ENCODE data around the gene CFAP54. TPM values are rescaled to one million over a fixed set of nuclear protein-coding genes. Genes with fewer than 3 reads are reported as not detected.

CFAP54 gene
- polyA plus RNA-seq, 3 donors = not detected

- H2AFZ ChIP-seq (ENCODE audit: insufficient read depth, low read depth, low read length, poor library complexity, severe bottlenecking) = peak overlapping the region; percentile 8
- no peak overlapping the region for H3K4me3 ChIP-seq (replicated peaks in 1 of 3; ENCODE audit: low read depth in 2 of 3, low read length in 3 of 3)
- H3K9ac ChIP-seq (ENCODE audit: insufficient read depth, low read length, poor library complexity, severe bottlenecking) = no peak overlapping the region
- no peaks in the 10 kb centered on the region for H3K79me2 ChIP-seq (ENCODE audit: insufficient read depth, low read length)
- H3K27ac Mint-ChIP-seq = no peak overlapping the region
- H3K27ac ChIP-seq (ENCODE audit: low read depth in 1 of 2, low read length in 2 of 2) = no peak overlapping the region
- no peak for DNase-seq
- H3K36me3 Mint-ChIP-seq = no peaks in the 10 kb centered on the region
- H3K27me3 Mint-ChIP-seq (ENCODE audit: low read depth in 3 of 3) = peaks cover 0 to 2% (median 0%) of the 10 kb centered on the region in 3 donors
- no peaks in the 10 kb centered on the region for H3K36me3 ChIP-seq (replicated peaks in 1 of 2; ENCODE audit: control insufficient read depth in 1 of 2, insufficient read depth in 2 of 2, low read length in 2 of 2)
- intact Hi-C loops (cut with micrococcal nuclease) = no loop called here
- H3K4me1 Mint-ChIP-seq = no peaks in the 10 kb centered on the region
- peaks cover 0 to 7% (median 0%) of the 10 kb centered on the region in 7 donors for H3K9me3 Mint-ChIP-seq
- no peaks in the 10 kb centered on the region for H4K20me1 ChIP-seq (ENCODE audit: insufficient read depth, low read length)
- H3K4me3 Mint-ChIP-seq = no peak overlapping the region
- no peaks in the 10 kb centered on the region for H3K27me3 ChIP-seq (ENCODE audit: control insufficient read depth in 2 of 2, insufficient read depth in 2 of 2, low read length in 2 of 2)
- TF ChIP-seq CTCF (IDR thresholded peaks at IDR 0.05) = no peak
- WGBS (ENCODE audit: insufficient coverage) = 100% methylated on average over 1 of the region's 3 CpGs
- H3K4me2 ChIP-seq (replicated peaks; ENCODE audit: extremely low read depth, low read length, poor library complexity, severe bottlenecking) = no peak overlapping the region
- no peaks in the 10 kb centered on the region for H3K4me1 ChIP-seq (ENCODE audit: control insufficient read depth in 1 of 2, insufficient read depth in 2 of 2, low read length in 2 of 2)
- H3K9me3 ChIP-seq (replicated peaks in 1 of 2; ENCODE audit: control insufficient read depth in 1 of 2, insufficient read depth in 1 of 2, low read length in 2 of 2) = no peaks in the 10 kb centered on the region
These were observed 22.2 kb upstream of the CFAP54 start for GRCh38 chr12:96466939-96467751.

GRCh38 chr12:96471368-96472050, 17.9 kb upstream of the CFAP54 start:
- DNase-seq = no peak
- H3K9me3 ChIP-seq (replicated peaks in 1 of 2; ENCODE audit: control insufficient read depth in 1 of 2, insufficient read depth in 1 of 2, low read length in 2 of 2) = no peaks in the 10 kb centered on the region
- no peaks in the 10 kb centered on the region for H3K27me3 Mint-ChIP-seq (ENCODE audit: low read depth in 3 of 3)
- no peaks in the 10 kb centered on the region for H3K4me1 ChIP-seq (ENCODE audit: control insufficient read depth in 1 of 2, insufficient read depth in 2 of 2, low read length in 2 of 2)
- H3K4me3 ChIP-seq (replicated peaks in 1 of 3; ENCODE audit: low read depth in 2 of 3, low read length in 3 of 3) = no peak overlapping the region
- no peaks in the 10 kb centered on the region for H3K79me2 ChIP-seq (ENCODE audit: insufficient read depth, low read length)
- no peaks in the 10 kb centered on the region for H3K4me1 Mint-ChIP-seq
- no peak overlapping the region for H2AFZ ChIP-seq (ENCODE audit: insufficient read depth, low read depth, low read length, poor library complexity, severe bottlenecking)
- no peak overlapping the region for H3K4me2 ChIP-seq (replicated peaks; ENCODE audit: extremely low read depth, low read length, poor library complexity, severe bottlenecking)
- H3K4me3 Mint-ChIP-seq = no peak overlapping the region
- no peaks in the 10 kb centered on the region for H3K36me3 ChIP-seq (replicated peaks in 1 of 2; ENCODE audit: control insufficient read depth in 1 of 2, insufficient read depth in 2 of 2, low read length in 2 of 2)
- H3K27ac ChIP-seq (ENCODE audit: low read depth in 1 of 2, low read length in 2 of 2) = no peak overlapping the region
- no peak for TF ChIP-seq CTCF (IDR thresholded peaks at IDR 0.05)
- no peaks in the 10 kb centered on the region for H3K27me3 ChIP-seq (ENCODE audit: control insufficient read depth in 2 of 2, insufficient read depth in 2 of 2, low read length in 2 of 2)
- H3K27ac Mint-ChIP-seq = no peak overlapping the region
- H3K9me3 Mint-ChIP-seq = peaks cover 0 to 7% (median 1%) of the 10 kb centered on the region in 7 donors
- no peak overlapping the region for H3K9ac ChIP-seq (ENCODE audit: insufficient read depth, low read length, poor library complexity, severe bottlenecking)
- no CpG with 5 or more reads among the region's 2 CpGs for WGBS (ENCODE audit: insufficient coverage)
- H4K20me1 ChIP-seq (ENCODE audit: insufficient read depth, low read length) = no peaks in the 10 kb centered on the region
- intact Hi-C loops (cut with micrococcal nuclease) = no loop called here
- H3K36me3 Mint-ChIP-seq = no peaks in the 10 kb centered on the region

Measured in CD14-positive monocyte (primary cell).